Mesothelial cell of epicardium (in vitro differentiated cells): Measurements from ENCODE around the gene IQGAP3. TPM values are rescaled to one million over a fixed set of nuclear protein-coding genes. Genes with fewer than 3 reads are reported as not detected.

Experiments used
- DNase-seq, 2 experiments: peaks; one replicate each; pipeline ENCODE4 v3.0.0; 2021; ENCODE audit warnings: low spot score in 2 of 2; ENCODE audit not compliant: unreplicated experiment in 2 of 2
- H3K27ac Mint-ChIP-seq: 2 replicates; pipeline ENCODE4 v1.8.0; 2021; ENCODE audit warnings: mixed read lengths
- H3K27me3 Mint-ChIP-seq: 2 replicates; pipeline ENCODE4 v1.8.0; 2021; ENCODE audit warnings: low read depth, mixed read lengths
- H3K36me3 Mint-ChIP-seq: 2 replicates; pipeline ENCODE4 v1.8.0; 2021; ENCODE audit warnings: mixed read lengths
- H3K4me1 Mint-ChIP-seq: 2 replicates; pipeline ENCODE4 v1.8.0; 2021; ENCODE audit warnings: mixed read lengths
- H3K4me3 Mint-ChIP-seq: 2 replicates; pipeline ENCODE4 v1.8.0; 2021; ENCODE audit warnings: mild to moderate bottlenecking, moderate library complexity, mixed read lengths
- H3K9me3 Mint-ChIP-seq: 2 replicates; pipeline ENCODE4 v1.8.0; 2021; ENCODE audit warnings: mixed read lengths
- CTCF ChIP-seq: fragments of 200-600 bp; sonication (generic); IDR thresholded peaks from one replicate; pipeline ENCODE4 v1.5.0; 2021; ENCODE audit warnings: antibody characterized with exemption; ENCODE audit not compliant: unreplicated experiment
- total RNA-seq: library from RNA; stranded (reverse); gene quantifications from 3 replicates; pipeline ENCODE4 v1.2.1, GENCODE V29; 2021

Gene IQGAP3
- total RNA-seq, 1 donor from 2014 or later, result 17.6 TPM

GRCh38 chr1:156475568-156476500, 96.5 kb downstream of the IQGAP3 start:
- Mint-ChIP-seq H3K36me3 (peaks cover 45% of the 10 kb centered on the region), H3K27me3 (no peaks in the 10 kb centered on the region), H3K4me3 (no peak overlapping the region), H3K27ac (no peak overlapping the region), H3K9me3 (no peaks in the 10 kb centered on the region), H3K4me1 (no peaks in the 10 kb centered on the region)
- no peak for DNase-seq
- TF ChIP-seq CTCF, result no peak

Other genes starting within 250 kb of the IQGAP3 start
- gene CCT3, start 234.3 kb downstream of the IQGAP3 start, total RNA-seq, result 174 to 190 TPM (median 186 TPM) in 3 replicates
- gene TSACC, start 234.0 kb downstream of the IQGAP3 start, total RNA-seq, result not detected in 3 replicates
- 0.88 to 1.2 TPM (median 0.92 TPM) in 3 replicates for gene RHBG, start 203.4 kb downstream of the IQGAP3 start, total RNA-seq
- 37.4 to 40.9 TPM (median 37.8 TPM) in 3 replicates for gene MEF2D, start 71.8 kb downstream of the IQGAP3 start, total RNA-seq
- not detected in 3 replicates for gene TTC24, start 7.2 kb upstream of the IQGAP3 start, total RNA-seq
- 99.1 to 105 TPM (median 104 TPM) in 3 replicates for gene NAXE, start 19.2 kb upstream of the IQGAP3 start, total RNA-seq
- gene GPATCH4, start 28.9 kb upstream of the IQGAP3 start, total RNA-seq, result 22.7 to 24.0 TPM (median 23.6 TPM) in 3 replicates
- 0.76 to 1.2 TPM (median 1.2 TPM) in 3 replicates for gene HAPLN2, start 46.9 kb upstream of the IQGAP3 start, total RNA-seq
- gene BCAN, start 69.6 kb upstream of the IQGAP3 start, total RNA-seq, result 0.54 to 0.85 TPM (median 0.78 TPM) in 3 replicates
- 53.8 to 56.9 TPM (median 56.8 TPM) in 3 replicates for gene NES, start 104.8 kb upstream of the IQGAP3 start, total RNA-seq
- 676 to 704 TPM (median 686 TPM) in 3 replicates for gene CRABP2, start 133.0 kb upstream of the IQGAP3 start, total RNA-seq
- gene METTL25B, start 155.9 kb upstream of the IQGAP3 start, total RNA-seq, result 36.9 to 39.2 TPM (median 39.0 TPM) in 3 replicates
- gene ISG20L2, start 156.2 kb upstream of the IQGAP3 start, total RNA-seq, result 37.3 to 41.9 TPM (median 39.3 TPM) in 3 replicates
- 35.5 to 40.5 TPM (median 38.4 TPM) in 3 replicates for gene MRPL24, start 168.5 kb upstream of the IQGAP3 start, total RNA-seq
- gene HDGF, start 179.1 kb upstream of the IQGAP3 start, total RNA-seq, result 176 to 183 TPM (median 182 TPM) in 3 replicates
- gene PRCC, start 195.0 kb upstream of the IQGAP3 start, total RNA-seq, result 78.4 to 93.9 TPM (median 93.7 TPM) in 3 replicates
- 0.58 to 2.1 TPM (median 0.89 TPM) in 3 replicates for gene SH2D2A, start 244.3 kb upstream of the IQGAP3 start, total RNA-seq